T-helper 17 cell (primary cell): ENCODE data around the gene CXCL13. TPM values are rescaled to one million over a fixed set of nuclear protein-coding genes. Genes with fewer than 3 reads are reported as not detected.
"Not testable (repeated sequence)": the region's sequence is repeated elsewhere in the genome, so short reads cannot be mapped to it uniquely, and the experiment has no call there.

Experiments used
- ATAC-seq: fragments of 150-1000 bp; cut with Tn5 transposase; 2 replicates; pipeline ENCODE4 v1.10.0; 2021; ENCODE audit warnings: mild to moderate bottlenecking, moderate library complexity
- DNase-seq, 3 donors: peaks; one replicate each; pipeline versions ENCODE4 v3.0.0 to v3.0.0-alpha.2; 2020 to 2021
- H3K9me3 ChIP-seq: one replicate; pipeline ENCODE4 v1.7.0; 2013; ENCODE audit warnings: low read length, mild to moderate bottlenecking; ENCODE audit not compliant: control insufficient read depth, poor library complexity, severe bottlenecking
- H3K27ac Mint-ChIP-seq: one replicate; pipeline ENCODE4 v1.8.0; 2022; ENCODE audit warnings: mild to moderate bottlenecking, moderate library complexity, mixed read lengths
- H3K27me3 Mint-ChIP-seq: one replicate; pipeline ENCODE4 v1.8.0; 2022; ENCODE audit warnings: mixed read lengths
- H3K36me3 Mint-ChIP-seq: one replicate; pipeline ENCODE4 v1.8.0; 2022; ENCODE audit warnings: low read depth, mixed read lengths
- H3K4me1 Mint-ChIP-seq: one replicate; pipeline ENCODE4 v1.8.0; 2022; ENCODE audit warnings: mild to moderate bottlenecking, mixed read lengths
- H3K4me3 Mint-ChIP-seq: one replicate; pipeline ENCODE4 v1.8.0; 2022; ENCODE audit warnings: mild to moderate bottlenecking, moderate library complexity, mixed read lengths
- total RNA-seq, 4 donors: library from RNA in 2 of 4; stranded (reverse) in 2 of 4; gene quantifications; one replicate each; pipeline ENCODE4 v1.2.3 and lab custom pipeline; 2022 to 2026

The CXCL13 gene
- total RNA-seq, 2 donors from 2014 or later, result not detected

- Mint-ChIP-seq H3K27me3 (no peaks in the 10 kb centered on the region), H3K4me1 (no peaks in the 10 kb centered on the region), H3K4me3 (no peak overlapping the region), H3K27ac (no peak overlapping the region), H3K36me3 (no peaks in the 10 kb centered on the region)
- peaks cover 4% of the 10 kb centered on the region for H3K9me3 ChIP-seq
- DNase-seq (no peak), ATAC-seq (no peak)
Observed at GRCh38 chr4:77651820-77652219, 46.2 kb downstream of the CXCL13 start.

- no peaks in the 10 kb centered on the region for H3K4me1 Mint-ChIP-seq
- no peaks in the 10 kb centered on the region for H3K36me3 Mint-ChIP-seq
- ATAC-seq, result no peak
- H3K27me3 Mint-ChIP-seq, result no peaks in the 10 kb centered on the region
- DNase-seq, result no peak
- H3K9me3 ChIP-seq, result no peaks in the 10 kb centered on the region
- no peak overlapping the region for H3K4me3 Mint-ChIP-seq
- H3K27ac Mint-ChIP-seq, result no peak overlapping the region
Observed at GRCh38 chr4:77652237-77652897, 46.7 kb downstream of the CXCL13 start.

DNA sequence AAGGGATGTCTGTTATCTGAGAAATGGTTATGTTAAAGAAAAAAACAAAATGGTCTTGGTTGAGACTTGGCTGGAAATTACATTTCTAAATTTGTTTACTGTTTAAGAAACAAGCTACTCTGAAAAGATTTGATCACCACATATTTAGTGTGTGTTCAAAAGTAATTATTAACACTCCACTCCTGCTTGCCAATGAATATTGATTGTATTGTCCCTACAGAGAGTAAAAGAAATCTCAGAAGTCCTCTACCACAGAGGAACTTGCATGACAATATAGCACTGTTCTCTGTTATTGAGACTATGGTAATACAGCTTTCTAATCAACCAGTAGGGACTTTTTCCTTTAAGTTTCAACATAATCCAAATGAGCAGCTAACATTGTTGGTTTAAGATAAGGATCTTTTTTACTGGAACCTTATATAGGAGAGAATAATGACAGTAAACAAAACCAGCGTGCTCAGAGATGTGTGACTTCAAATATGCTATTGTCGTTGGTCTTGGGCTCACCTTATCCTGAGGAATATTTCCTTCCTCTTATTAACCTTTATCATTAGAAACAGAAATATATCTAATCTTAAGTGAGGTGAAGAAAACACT, 47.6 kb downstream of the CXCL13 start:
- no peaks in the 10 kb centered on the region for H3K9me3 ChIP-seq
- H3K4me3 Mint-ChIP-seq, result no peak overlapping the region
- ATAC-seq (no peak), DNase-seq (no peak)
- H3K4me1 Mint-ChIP-seq, result no peaks in the 10 kb centered on the region
- no peak overlapping the region for H3K27ac Mint-ChIP-seq
- no peaks in the 10 kb centered on the region for H3K36me3 Mint-ChIP-seq
- H3K27me3 Mint-ChIP-seq, result no peaks in the 10 kb centered on the region

DNA sequence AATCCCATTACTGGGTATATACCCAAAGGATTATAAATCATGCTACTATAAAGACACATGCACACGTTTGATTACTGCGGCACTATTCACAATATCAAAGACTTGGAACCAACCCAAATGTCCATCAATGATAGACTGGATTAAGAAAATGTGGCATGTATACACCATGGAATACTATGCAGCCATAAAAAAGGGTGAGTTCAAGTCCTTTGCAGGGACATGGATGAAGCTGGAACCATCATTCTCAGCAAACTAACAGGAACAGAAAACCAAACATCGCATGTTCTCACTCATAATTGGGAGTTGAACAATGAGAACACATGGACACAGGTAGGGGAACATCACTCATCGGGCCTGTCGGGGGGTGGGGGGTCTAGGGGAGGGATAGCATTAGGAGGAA, 54.7 kb downstream of the CXCL13 start:
- not testable (repeated sequence) for ATAC-seq, H3K27ac Mint-ChIP-seq, H3K36me3 Mint-ChIP-seq, H3K9me3 ChIP-seq, DNase-seq, H3K4me1 Mint-ChIP-seq, H3K4me3 Mint-ChIP-seq, H3K27me3 Mint-ChIP-seq

Other genes starting within 250 kb of the CXCL13 start
- 100 to 1,000 TPM; 142 to 160 TPM for gene CNOT6L, start 213.5 kb downstream of the CXCL13 start, total RNA-seq